ENCODE data around the gene RFXAP.
"Not testable (repeated sequence)": the region's sequence is repeated elsewhere in the genome, so short reads cannot be mapped to it uniquely, and the experiment has no call there.

The RFXAP gene

DNA sequence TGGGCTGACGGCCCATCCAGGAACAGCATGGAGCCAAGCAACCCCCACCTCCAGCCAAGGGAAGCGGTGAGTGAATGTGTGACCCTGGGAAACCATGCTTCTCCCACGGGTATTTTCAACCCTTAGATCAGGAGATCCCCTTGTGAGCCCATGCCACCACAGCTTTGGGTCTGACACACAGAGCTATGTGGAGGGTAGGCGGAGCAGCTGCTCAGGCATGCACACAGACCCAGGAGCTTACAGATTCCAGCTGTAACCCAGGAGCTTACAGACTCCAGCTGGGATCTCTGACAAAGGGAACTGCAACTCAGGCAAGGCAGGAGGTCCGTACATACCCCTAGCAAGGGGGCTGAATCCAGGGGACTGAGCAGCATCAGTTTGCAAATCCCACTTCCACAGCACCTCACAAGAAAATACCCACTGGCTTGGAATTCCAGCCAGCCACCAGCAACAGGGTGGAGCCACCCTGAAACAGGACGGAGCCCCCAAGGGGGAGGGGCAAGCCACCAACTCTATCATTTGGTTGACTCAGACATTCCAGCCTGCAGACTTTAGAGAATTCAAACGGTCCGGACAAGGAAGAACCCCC, 40.8 kb upstream of the RFXAP start:
- Histone ChIP-seq H3K27ac (no peak overlapping the region), H3K4me3 (no peak overlapping the region)
- no peak for DNase-seq (ENCODE audit: low spot score)
- TF ChIP-seq, protein P1, sequence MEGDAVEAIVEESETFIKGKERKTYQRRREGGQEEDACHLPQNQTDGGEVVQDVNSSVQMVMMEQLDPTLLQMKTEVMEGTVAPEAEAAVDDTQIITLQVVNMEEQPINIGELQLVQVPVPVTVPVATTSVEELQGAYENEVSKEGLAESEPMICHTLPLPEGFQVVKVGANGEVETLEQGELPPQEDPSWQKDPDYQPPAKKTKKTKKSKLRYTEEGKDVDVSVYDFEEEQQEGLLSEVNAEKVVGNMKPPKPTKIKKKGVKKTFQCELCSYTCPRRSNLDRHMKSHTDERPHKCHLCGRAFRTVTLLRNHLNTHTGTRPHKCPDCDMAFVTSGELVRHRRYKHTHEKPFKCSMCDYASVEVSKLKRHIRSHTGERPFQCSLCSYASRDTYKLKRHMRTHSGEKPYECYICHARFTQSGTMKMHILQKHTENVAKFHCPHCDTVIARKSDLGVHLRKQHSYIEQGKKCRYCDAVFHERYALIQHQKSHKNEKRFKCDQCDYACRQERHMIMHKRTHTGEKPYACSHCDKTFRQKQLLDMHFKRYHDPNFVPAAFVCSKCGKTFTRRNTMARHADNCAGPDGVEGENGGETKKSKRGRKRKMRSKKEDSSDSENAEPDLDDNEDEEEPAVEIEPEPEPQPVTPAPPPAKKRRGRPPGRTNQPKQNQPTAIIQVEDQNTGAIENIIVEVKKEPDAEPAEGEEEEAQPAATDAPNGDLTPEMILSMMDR (IDR thresholded peaks at IDR 0.05) = no peak

DNA sequence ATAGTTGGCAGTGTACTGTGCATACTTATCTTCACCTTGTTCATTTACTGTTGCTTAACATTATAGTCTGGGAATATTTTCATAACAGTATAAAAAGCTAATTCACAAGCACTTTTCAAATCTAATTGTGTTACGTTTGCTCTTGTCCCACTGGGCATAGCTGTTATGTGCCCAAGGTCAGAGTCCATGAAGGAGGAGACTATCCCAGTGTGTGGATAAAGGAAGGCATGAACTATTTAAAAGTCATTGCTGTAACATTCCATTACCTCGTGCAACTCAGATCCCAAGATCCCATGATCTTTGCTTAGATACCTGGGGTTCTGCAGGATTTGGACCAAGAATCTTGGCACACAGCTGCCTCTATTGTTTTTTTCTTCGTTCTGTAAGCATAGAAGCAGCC, 35.1 kb upstream of the RFXAP start:
- Histone ChIP-seq H3K4me3 (no peak overlapping the region), H3K27ac (no peak overlapping the region)
- no peak for DNase-seq (ENCODE audit: low spot score)
- TF ChIP-seq, protein P1 (IDR thresholded peaks at IDR 0.05) = no peak

GRCh38 chr13:36786175-36786574, 32.8 kb upstream of the RFXAP start:
- not testable (repeated sequence) for DNase-seq (ENCODE audit: low spot score); H3K4me3 ChIP-seq; H3K27ac ChIP-seq

DNA sequence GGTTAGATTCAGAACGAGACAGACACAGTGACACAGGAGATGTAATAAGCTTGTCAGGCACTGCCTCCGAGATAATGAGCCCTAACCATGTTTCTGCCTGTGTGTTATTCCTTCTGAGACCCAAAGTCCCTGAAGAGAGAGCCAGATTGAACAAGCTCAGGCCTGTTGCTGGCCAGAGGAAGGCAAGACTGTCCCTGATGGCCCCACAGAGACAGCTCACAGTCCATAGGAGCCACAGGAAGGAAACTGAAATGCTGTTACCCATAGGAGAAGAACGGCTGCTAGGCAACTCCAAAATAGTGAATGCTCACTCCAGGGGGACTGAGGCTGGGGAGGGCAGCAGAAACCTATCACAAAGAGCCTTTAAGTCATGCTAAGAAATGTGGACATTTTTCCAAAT, 31.8 kb upstream of the RFXAP start:
- TF ChIP-seq, protein P1 (IDR thresholded peaks at IDR 0.05) = no peak
- H3K4me3 ChIP-seq = no peak overlapping the region
- DNase-seq (ENCODE audit: low spot score) = no peak
- H3K27ac ChIP-seq = no peak overlapping the region

DNA sequence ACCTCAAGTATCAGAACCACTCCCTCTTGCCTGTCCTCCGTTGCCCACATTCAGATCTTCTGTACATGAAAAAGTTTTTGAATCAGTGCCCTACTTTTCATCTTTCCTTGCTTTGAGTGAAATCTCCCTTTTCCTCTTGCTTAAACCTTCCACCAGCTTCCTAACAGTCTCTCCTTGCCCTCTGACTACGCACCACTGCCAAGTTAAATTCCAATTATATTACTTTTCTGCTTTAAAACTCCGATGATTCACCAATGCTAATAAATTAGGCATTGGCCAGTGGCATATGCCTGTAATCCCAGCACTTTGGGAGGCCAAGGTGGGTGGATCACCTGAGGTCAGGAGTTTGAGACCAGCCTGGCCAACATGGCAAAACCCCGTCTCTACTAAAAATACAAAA, 30.7 kb upstream of the RFXAP start:
- H3K4me3 ChIP-seq = no peak overlapping the region
- no peak for DNase-seq (ENCODE audit: low spot score)
- H3K27ac ChIP-seq = no peak overlapping the region
- TF ChIP-seq, protein P1 (IDR thresholded peaks at IDR 0.05) = no peak

DNA sequence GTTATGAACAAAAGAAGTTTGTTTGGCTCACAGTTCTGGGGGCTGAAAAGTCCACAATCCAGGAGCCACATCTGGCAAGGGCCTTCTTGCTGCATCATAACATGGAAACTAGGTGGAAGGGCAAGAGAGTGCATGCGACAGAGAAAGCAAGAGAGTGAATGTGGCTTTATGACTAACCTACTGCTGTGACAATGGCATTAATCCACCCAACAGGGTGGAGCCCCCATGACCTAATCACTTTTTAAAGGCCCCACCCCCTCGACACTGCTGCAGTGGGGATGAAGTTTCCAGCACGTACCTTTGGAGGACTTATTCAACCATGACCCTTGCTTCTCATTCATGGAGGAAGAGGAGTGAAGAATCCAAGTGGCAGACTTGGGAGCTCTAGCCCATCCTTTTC, 30.0 kb upstream of the RFXAP start:
- TF ChIP-seq, protein P1 (IDR thresholded peaks at IDR 0.05) = no peak

GRCh38 chr13:36789730-36790129, 29.3 kb upstream of the RFXAP start:
- Histone ChIP-seq H3K27ac (no peak overlapping the region), H3K4me3 (no peak overlapping the region)
- TF ChIP-seq, protein P1 (IDR thresholded peaks at IDR 0.05) = no peak
- DNase-seq (ENCODE audit: low spot score) = no peak

More for the DNA sequence above, 30.0 kb upstream of the RFXAP start:
- H3K27ac ChIP-seq = no peak overlapping the region
- no peak for DNase-seq (ENCODE audit: low spot score)
- no peak overlapping the region for H3K4me3 ChIP-seq

- Histone ChIP-seq H3K4me3 (no peak overlapping the region), H3K27ac (no peak overlapping the region)
- no peak for DNase-seq (ENCODE audit: low spot score)
- TF ChIP-seq, protein P1 (IDR thresholded peaks at IDR 0.05) = no peak
Observed at GRCh38 chr13:36794706-36795105, 24.3 kb upstream of the RFXAP start.
